Nephron (organoid): Measurements from ENCODE around the gene ARHGEF7.

ENCODE experiments used
- H3K27ac Mint-ChIP-seq, 3 experiments: 2 replicates each; pipeline ENCODE4 v1.8.0; 2020; ENCODE audit warnings: mixed read lengths in 3 of 3, mild to moderate bottlenecking in 2 of 3, moderate library complexity in 1 of 3
- H3K27me3 Mint-ChIP-seq: 2 replicates; pipeline ENCODE4 v1.8.0; 2021; ENCODE audit warnings: low read depth, mild to moderate bottlenecking, moderate library complexity, mixed read lengths
- H3K36me3 Mint-ChIP-seq: 2 replicates; pipeline ENCODE4 v1.8.0; 2020; ENCODE audit warnings: low read depth, mixed read lengths
- H3K4me1 Mint-ChIP-seq: 2 replicates; pipeline ENCODE4 v1.8.0; 2020; ENCODE audit warnings: mixed read lengths
- H3K4me3 Mint-ChIP-seq, 3 experiments: 2 replicates each; pipeline ENCODE4 v1.8.0; 2020; ENCODE audit warnings: mild to moderate bottlenecking in 3 of 3, mixed read lengths in 3 of 3, moderate library complexity in 2 of 3
- H3K9me3 Mint-ChIP-seq: 2 replicates; pipeline ENCODE4 v1.8.0; 2020; ENCODE audit warnings: mixed read lengths
- CTCF ChIP-seq, 3 experiments: fragments of 200-600 bp; sonication (generic); IDR thresholded peaks; one replicate each; pipeline ENCODE4 v1.5.0; 2021; ENCODE audit warnings: antibody characterized with exemption in 3 of 3; ENCODE audit not compliant: unreplicated experiment in 3 of 3

The ARHGEF7 gene

DNA sequence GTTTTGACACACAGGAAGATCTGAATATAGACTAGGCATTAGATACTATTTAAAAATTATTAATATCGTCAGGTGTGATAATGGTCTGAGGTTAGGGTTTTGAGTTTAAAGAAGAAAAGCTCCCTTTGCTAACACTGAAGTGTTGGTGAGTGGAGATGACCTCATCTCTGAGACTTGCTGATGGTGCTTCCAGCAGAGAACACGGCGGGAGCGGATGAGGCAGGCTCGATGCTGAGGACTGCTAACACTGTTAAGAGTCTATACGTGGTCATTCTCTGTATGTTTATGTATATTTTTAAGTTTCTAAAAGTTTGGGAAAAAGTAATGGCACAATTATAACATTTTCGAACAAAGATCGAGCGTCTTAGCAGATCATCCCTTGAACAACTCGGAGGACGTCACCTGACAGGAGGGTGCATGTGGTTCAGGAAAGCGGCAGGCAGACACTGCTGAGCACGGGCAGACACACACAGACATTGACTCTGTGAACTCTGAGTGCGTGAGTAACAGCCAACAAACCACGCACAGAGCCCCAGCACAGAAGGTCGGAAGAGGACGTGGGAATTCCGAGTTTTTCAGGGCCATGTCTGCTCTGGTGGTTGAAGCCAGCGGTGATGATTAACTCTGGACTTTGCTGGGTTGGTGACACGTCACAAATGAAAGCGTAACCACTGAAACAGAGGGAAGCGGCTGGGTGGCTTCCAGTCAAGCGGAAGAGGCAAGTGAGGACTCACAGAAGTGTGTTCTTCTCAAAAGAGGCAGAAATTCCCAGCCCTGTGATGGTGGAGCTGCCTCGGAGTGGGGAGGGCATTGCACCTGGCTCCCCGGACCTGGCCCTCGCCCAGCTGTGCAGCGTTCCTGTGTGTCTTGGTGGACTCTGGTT, 113.4 kb downstream of the ARHGEF7 start:
- H3K9me3 Mint-ChIP-seq, result no peaks in the 10 kb centered on the region
- H3K27me3 Mint-ChIP-seq, result no peaks in the 10 kb centered on the region
- peaks cover 59% of the 10 kb centered on the region for H3K36me3 Mint-ChIP-seq
- H3K27ac Mint-ChIP-seq, result peak overlapping the region in 1 of 3 experiments; percentile 85
- peaks cover 32% of the 10 kb centered on the region for H3K4me1 Mint-ChIP-seq
- TF ChIP-seq CTCF (IDR thresholded peaks at IDR 0.05; ENCODE audit: unreplicated experiment in 3 of 3), result no peak
- peak overlapping the region in 1 of 3 experiments; percentile 0 for H3K4me3 Mint-ChIP-seq

GRCh38 chr13:111230385-111230930, 115.3 kb downstream of the ARHGEF7 start:
- Mint-ChIP-seq H3K27ac (no peak overlapping the region), H3K36me3 (peaks cover 70% of the 10 kb centered on the region), H3K4me3 (no peak overlapping the region), H3K4me1 (peaks cover 21% of the 10 kb centered on the region), H3K9me3 (peaks cover 6% of the 10 kb centered on the region), H3K27me3 (no peaks in the 10 kb centered on the region)
- TF ChIP-seq CTCF (IDR thresholded peaks at IDR 0.05; ENCODE audit: unreplicated experiment in 3 of 3), result no peak

- TF ChIP-seq CTCF (IDR thresholded peaks at IDR 0.05; ENCODE audit: unreplicated experiment in 3 of 3), result no peak
- no peak overlapping the region for H3K4me3 Mint-ChIP-seq
- no peak overlapping the region for H3K27ac Mint-ChIP-seq
- peaks cover 5% of the 10 kb centered on the region for H3K4me1 Mint-ChIP-seq
- H3K36me3 Mint-ChIP-seq, result peaks cover 78% of the 10 kb centered on the region
- peaks cover 6% of the 10 kb centered on the region for H3K9me3 Mint-ChIP-seq
- H3K27me3 Mint-ChIP-seq, result no peaks in the 10 kb centered on the region
These were observed 117.1 kb downstream of the ARHGEF7 start for GRCh38 chr13:111232191-111232590.

GRCh38 chr13:111233080-111233479, 118.0 kb downstream of the ARHGEF7 start:
- TF ChIP-seq CTCF (IDR thresholded peaks at IDR 0.05; ENCODE audit: unreplicated experiment in 3 of 3), result no peak
- H3K4me3 Mint-ChIP-seq, result no peak overlapping the region
- no peak overlapping the region for H3K27ac Mint-ChIP-seq
- peaks cover 6% of the 10 kb centered on the region for H3K9me3 Mint-ChIP-seq
- H3K4me1 Mint-ChIP-seq, result peaks cover 5% of the 10 kb centered on the region
- peaks cover 78% of the 10 kb centered on the region for H3K36me3 Mint-ChIP-seq
- H3K27me3 Mint-ChIP-seq, result no peaks in the 10 kb centered on the region

- peaks cover 78% of the 10 kb centered on the region for H3K36me3 Mint-ChIP-seq
- H3K4me1 Mint-ChIP-seq, result peaks cover 7% of the 10 kb centered on the region
- H3K4me3 Mint-ChIP-seq, result no peak overlapping the region
- no peak overlapping the region for H3K27ac Mint-ChIP-seq
- no peak for TF ChIP-seq CTCF (IDR thresholded peaks at IDR 0.05; ENCODE audit: unreplicated experiment in 3 of 3)
- no peaks in the 10 kb centered on the region for H3K9me3 Mint-ChIP-seq
- no peaks in the 10 kb centered on the region for H3K27me3 Mint-ChIP-seq
These were observed 124.9 kb downstream of the ARHGEF7 start for GRCh38 chr13:111239764-111240670.
